SK-N-SH treated with all-trans-retinoic acid at 6 μM for 48 hours (cell line): ENCODE data around the gene HOXA13.

Experiments used
- ATAC-seq: fragments of 200-7000 bp; cut with Tn5 transposase; 3 replicates; pipeline ENCODE4 v1.9.1; 2020; ENCODE audit warnings: mild to moderate bottlenecking, moderate library complexity
- ARNTL ChIP-seq: fragments of 450-650 bp; formaldehyde crosslinking; IDR thresholded peaks from 2 replicates; pipeline ENCODE4 v1.5.0; 2020; ENCODE audit warnings: low read depth, mild to moderate bottlenecking, moderate library complexity, borderline replicate concordance
- BACH2 ChIP-seq: fragments of 250-450 bp; sonication (Bioruptor Pico); IDR thresholded peaks from 2 replicates; pipeline ENCODE4 v1.9.0; 2021; ENCODE audit warnings: mild to moderate bottlenecking, borderline replicate concordance
- CREB5 ChIP-seq: fragments of 250-450 bp; sonication (Bioruptor Pico); IDR thresholded peaks from 2 replicates; pipeline ENCODE4 v1.5.1; 2020; ENCODE audit warnings: low read depth, mild to moderate bottlenecking, moderate library complexity
- CSDC2 ChIP-seq: fragments of 250-450 bp; sonication (Bioruptor Pico); IDR thresholded peaks from 2 replicates; pipeline ENCODE4 v1.5.0; 2020; ENCODE audit warnings: mild to moderate bottlenecking, moderate library complexity
- CSRNP3 ChIP-seq: fragments of 250-450 bp; sonication (Bioruptor Pico); IDR thresholded peaks from 2 replicates; pipeline ENCODE4 v1.5.1; 2021; ENCODE audit warnings: mild to moderate bottlenecking, moderate library complexity
- ESRRG ChIP-seq: fragments of 250-450 bp; sonication (Bioruptor Pico); IDR thresholded peaks from 2 replicates; pipeline ENCODE4 v1.6.1; 2021; ENCODE audit warnings: mild to moderate bottlenecking
- ISL1 ChIP-seq: fragments of 250-450 bp; sonication (Bioruptor Pico); IDR thresholded peaks from 2 replicates; pipeline ENCODE4 v2.1.2; 2022; ENCODE audit warnings: mild to moderate bottlenecking, moderate library complexity
- PATZ1 ChIP-seq: fragments of 250-450 bp; sonication (Bioruptor Pico); IDR thresholded peaks from 2 replicates; pipeline ENCODE4 v1.8.0; 2020; ENCODE audit warnings: mild to moderate bottlenecking, moderate library complexity, borderline replicate concordance
- POU6F1 ChIP-seq: fragments of 250-450 bp; sonication (Bioruptor Pico); IDR thresholded peaks from 2 replicates; pipeline ENCODE4 v1.8.0; 2021; ENCODE audit warnings: low read depth, mild to moderate bottlenecking, moderate library complexity, borderline replicate concordance
- PPARA ChIP-seq: fragments of 250-450 bp; sonication (Bioruptor Pico); IDR thresholded peaks from 2 replicates; pipeline ENCODE4 v1.5.0; 2020; ENCODE audit warnings: mild to moderate bottlenecking, borderline replicate concordance
- RARB ChIP-seq: fragments of 250-450 bp; sonication (Bioruptor Pico); IDR thresholded peaks from 2 replicates; pipeline ENCODE4 v1.8.0; 2021; ENCODE audit warnings: mild to moderate bottlenecking, moderate library complexity
- SNAI2 ChIP-seq: fragments of 250-450 bp; sonication (Bioruptor Pico); IDR thresholded peaks from 2 replicates; pipeline ENCODE4 v1.5.0; 2020; ENCODE audit warnings: mild to moderate bottlenecking, moderate library complexity
- TCF4 ChIP-seq: fragments of 250-450 bp; sonication (Bioruptor Pico); IDR thresholded peaks from 2 replicates; pipeline ENCODE4 v1.8.0; 2021; ENCODE audit warnings: mild to moderate bottlenecking, moderate library complexity, borderline replicate concordance
- TOX ChIP-seq: fragments of 250-450 bp; sonication (Bioruptor Pico); IDR thresholded peaks from 2 replicates; pipeline ENCODE4 v1.8.0; 2021; ENCODE audit warnings: mild to moderate bottlenecking, moderate library complexity, borderline replicate concordance
- TSHZ2 ChIP-seq: fragments of 250-450 bp; sonication (Bioruptor Pico); IDR thresholded peaks from 2 replicates; pipeline ENCODE4 v1.5.0; 2020; ENCODE audit warnings: mild to moderate bottlenecking, moderate library complexity
- ZC3H10 ChIP-seq: fragments of 250-450 bp; sonication (Bioruptor Pico); IDR thresholded peaks from 2 replicates; pipeline ENCODE4 v1.5.1; 2021; ENCODE audit warnings: mild to moderate bottlenecking, moderate library complexity
- ZFP3 ChIP-seq: fragments of 250-450 bp; sonication (Bioruptor Pico); IDR thresholded peaks from 2 replicates; pipeline ENCODE4 v1.5.0; 2020; ENCODE audit warnings: mild to moderate bottlenecking, moderate library complexity
- ZFP30 ChIP-seq: fragments of 450-650 bp; formaldehyde crosslinking; IDR thresholded peaks from 2 replicates; pipeline ENCODE4 v1.5.0; 2022; ENCODE audit warnings: mild to moderate bottlenecking, moderate library complexity
- ZNF565 ChIP-seq: fragments of 450-650 bp; formaldehyde crosslinking; conservative IDR thresholded peaks from 2 replicates; pipeline ENCODE4 v1.5.0; 2020; ENCODE audit warnings: low read depth, mild to moderate bottlenecking, moderate library complexity

Gene HOXA13

GRCh38 chr7:27245798-27246691 lies 46.2 kb upstream of the HOXA13 start:
- peak; percentile 29 for ATAC-seq

More at GRCh38 chr7:27245798-27246691, 46.2 kb upstream of the HOXA13 start:
- TF ChIP-seq ESRRG (CRISPR knock-in tag) (no peak), PPARA (CRISPR knock-in tag) (no peak), TOX (CRISPR knock-in tag) (no peak), CSRNP3 (CRISPR knock-in tag) (no peak), TCF4 (CRISPR knock-in tag) (no peak), PATZ1 (CRISPR knock-in tag) (no peak), ARNTL (CRISPR knock-in tag) (no peak), SNAI2 (CRISPR knock-in tag) (no peak), POU6F1 (CRISPR knock-in tag) (no peak), ZC3H10 (CRISPR knock-in tag) (no peak), TSHZ2 (CRISPR knock-in tag) (no peak), ZNF565 (CRISPR knock-in tag) (no peak), CREB5 (CRISPR knock-in tag) (no peak), ZFP3 (CRISPR knock-in tag) (no peak), BACH2 (no peak), CSDC2 (CRISPR knock-in tag) (no peak), RARB (CRISPR knock-in tag) (no peak), ISL1 (CRISPR knock-in tag) (no peak), ZFP30 (CRISPR knock-in tag) (no peak)
- TF ChIP-seq, all 23 proteins: peak for 0
